K562 (cell line): Measurements from ENCODE around the gene PKLR. TPM values are rescaled to one million over a fixed set of nuclear protein-coding genes. Genes with fewer than 3 reads are reported as not detected.

Source experiments
- RREB1 ChIP-seq: fragments of 250-450 bp; sonication (Bioruptor Pico); IDR thresholded peaks from 2 replicates; pipeline ENCODE4 v1.4.0; 2020
- ZNF696 ChIP-seq: fragments of 250-450 bp; sonication (Bioruptor Pico); conservative IDR thresholded peaks from 2 replicates; pipeline ENCODE4 v1.4.0; 2020; ENCODE audit warnings: mild to moderate bottlenecking, moderate library complexity
- polyA plus RNA-seq, 8 experiments: library from polyadenylated mRNA; depleted of rRNA in 4 of 8; stranded (reverse) in 5 of 8; unstranded in 3 of 8; fragments of >200 nt; fragmentation: Nextera tagmentation in 2 of 8; fragmentation: Illumina TruSeq in 1 of 8; extraction: Ambion mirVana in 2 of 8; extraction: Trizol in 1 of 8; gene quantifications; 2 replicates each; pipeline versions ENCODE4 v1.2.1 to v1.2.3, GENCODE V29; 2011 to 2014; ENCODE audit warnings: inconsistent platforms in 1 of 8, missing spikeins in 1 of 8
- total RNA-seq, 7 experiments: library from RNA; depleted of rRNA in 6 of 7; stranded (reverse); fragments of >200 nt in 6 of 7; fragmentation: Illumina TruSeq in 2 of 7; extraction: Trizol in 2 of 7; gene quantifications; 2 replicates each; pipeline versions ENCODE4 v1.2.1 to v1.2.3, GENCODE V29; 2011 to 2021; ENCODE audit warnings: low replicate concordance in 1 of 7
- TF ChIP-seq, protein P1 (sequence below), 2 experiments: fragments of 450-650 bp in 1 of 2; IDR thresholded peaks; 2 replicates each; pipeline ENCODE4 v1.6.1; 2011 to 2017; ENCODE audit warnings: low read depth in 2 of 2, antibody characterized with exemption in 1 of 2, borderline replicate concordance in 1 of 2, low read length in 1 of 2, mild to moderate bottlenecking in 1 of 2, mixed read lengths in 1 of 2; ENCODE audit not compliant: control insufficient read depth in 1 of 2

Gene PKLR
- total and polyA plus RNA-seq, 9 of the 15 experiments (the other 6 are each of a cell fraction or from before 2014, with no cell fraction given), result 10.7 to 78.4 (median 38.2) TPM

- TF ChIP-seq, protein P1, sequence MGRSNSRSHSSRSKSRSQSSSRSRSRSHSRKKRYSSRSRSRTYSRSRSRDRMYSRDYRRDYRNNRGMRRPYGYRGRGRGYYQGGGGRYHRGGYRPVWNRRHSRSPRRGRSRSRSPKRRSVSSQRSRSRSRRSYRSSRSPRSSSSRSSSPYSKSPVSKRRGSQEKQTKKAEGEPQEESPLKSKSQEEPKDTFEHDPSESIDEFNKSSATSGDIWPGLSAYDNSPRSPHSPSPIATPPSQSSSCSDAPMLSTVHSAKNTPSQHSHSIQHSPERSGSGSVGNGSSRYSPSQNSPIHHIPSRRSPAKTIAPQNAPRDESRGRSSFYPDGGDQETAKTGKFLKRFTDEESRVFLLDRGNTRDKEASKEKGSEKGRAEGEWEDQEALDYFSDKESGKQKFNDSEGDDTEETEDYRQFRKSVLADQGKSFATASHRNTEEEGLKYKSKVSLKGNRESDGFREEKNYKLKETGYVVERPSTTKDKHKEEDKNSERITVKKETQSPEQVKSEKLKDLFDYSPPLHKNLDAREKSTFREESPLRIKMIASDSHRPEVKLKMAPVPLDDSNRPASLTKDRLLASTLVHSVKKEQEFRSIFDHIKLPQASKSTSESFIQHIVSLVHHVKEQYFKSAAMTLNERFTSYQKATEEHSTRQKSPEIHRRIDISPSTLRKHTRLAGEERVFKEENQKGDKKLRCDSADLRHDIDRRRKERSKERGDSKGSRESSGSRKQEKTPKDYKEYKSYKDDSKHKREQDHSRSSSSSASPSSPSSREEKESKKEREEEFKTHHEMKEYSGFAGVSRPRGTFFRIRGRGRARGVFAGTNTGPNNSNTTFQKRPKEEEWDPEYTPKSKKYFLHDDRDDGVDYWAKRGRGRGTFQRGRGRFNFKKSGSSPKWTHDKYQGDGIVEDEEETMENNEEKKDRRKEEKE (IDR thresholded peaks at IDR 0.05; ENCODE audit: borderline replicate concordance in 1 of 2, control insufficient read depth in 1 of 2, low read depth in 2 of 2, low read length in 1 of 2), result no peak
- TF ChIP-seq ZNF696 (CRISPR knock-in tag), result no peak
- no peak for TF ChIP-seq RREB1 (CRISPR knock-in tag)
These were observed 58.4 kb downstream of the PKLR start (continued) for GRCh38 chr1:155242805-155243358.
